Measurements from ENCODE around the gene BOD1.

DNA sequence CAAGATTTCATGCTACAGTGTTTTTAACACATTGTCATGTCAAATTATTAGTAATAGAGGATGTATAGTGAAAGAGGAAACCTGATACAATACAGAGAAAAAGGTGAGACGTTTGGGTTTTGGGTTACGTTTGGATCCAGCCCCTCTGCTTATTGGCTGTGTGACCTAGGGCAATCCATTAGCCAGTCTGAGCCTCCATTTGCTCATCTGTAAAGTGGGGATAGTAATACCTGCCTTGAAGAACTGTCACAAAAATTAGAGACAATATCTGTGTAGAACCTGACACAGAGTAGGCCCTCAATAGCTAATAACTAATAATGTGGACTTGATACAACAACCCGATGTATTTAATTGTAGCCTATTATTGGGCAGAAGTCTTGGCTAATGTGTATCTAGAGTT lies 4.3 kb upstream of the BOD1 start:
- TF ChIP-seq EP300 (IDR thresholded peaks at IDR 0.05), result no peak
- no peak for TF ChIP-seq POLR2AphosphoS5 (IDR thresholded peaks at IDR 0.05)
- TF ChIP-seq, protein P1, sequence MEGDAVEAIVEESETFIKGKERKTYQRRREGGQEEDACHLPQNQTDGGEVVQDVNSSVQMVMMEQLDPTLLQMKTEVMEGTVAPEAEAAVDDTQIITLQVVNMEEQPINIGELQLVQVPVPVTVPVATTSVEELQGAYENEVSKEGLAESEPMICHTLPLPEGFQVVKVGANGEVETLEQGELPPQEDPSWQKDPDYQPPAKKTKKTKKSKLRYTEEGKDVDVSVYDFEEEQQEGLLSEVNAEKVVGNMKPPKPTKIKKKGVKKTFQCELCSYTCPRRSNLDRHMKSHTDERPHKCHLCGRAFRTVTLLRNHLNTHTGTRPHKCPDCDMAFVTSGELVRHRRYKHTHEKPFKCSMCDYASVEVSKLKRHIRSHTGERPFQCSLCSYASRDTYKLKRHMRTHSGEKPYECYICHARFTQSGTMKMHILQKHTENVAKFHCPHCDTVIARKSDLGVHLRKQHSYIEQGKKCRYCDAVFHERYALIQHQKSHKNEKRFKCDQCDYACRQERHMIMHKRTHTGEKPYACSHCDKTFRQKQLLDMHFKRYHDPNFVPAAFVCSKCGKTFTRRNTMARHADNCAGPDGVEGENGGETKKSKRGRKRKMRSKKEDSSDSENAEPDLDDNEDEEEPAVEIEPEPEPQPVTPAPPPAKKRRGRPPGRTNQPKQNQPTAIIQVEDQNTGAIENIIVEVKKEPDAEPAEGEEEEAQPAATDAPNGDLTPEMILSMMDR (IDR thresholded peaks at IDR 0.05), result no peak
- TF ChIP-seq POLR2A (IDR thresholded peaks at IDR 0.05), result no peak

All from gastroesophageal sphincter (tissue), 3 donors.